GM19395 (cell line): ENCODE data around the gene ZKSCAN8.

Experiments used
- ATAC-seq: cut with Tn5 transposase; IDR thresholded peaks from one replicate; pipeline ENCODE4 v1.9.1; 2021; ENCODE audit warnings: mild to moderate bottlenecking, moderate library complexity; ENCODE audit not compliant: unreplicated experiment

The ZKSCAN8 gene

DNA sequence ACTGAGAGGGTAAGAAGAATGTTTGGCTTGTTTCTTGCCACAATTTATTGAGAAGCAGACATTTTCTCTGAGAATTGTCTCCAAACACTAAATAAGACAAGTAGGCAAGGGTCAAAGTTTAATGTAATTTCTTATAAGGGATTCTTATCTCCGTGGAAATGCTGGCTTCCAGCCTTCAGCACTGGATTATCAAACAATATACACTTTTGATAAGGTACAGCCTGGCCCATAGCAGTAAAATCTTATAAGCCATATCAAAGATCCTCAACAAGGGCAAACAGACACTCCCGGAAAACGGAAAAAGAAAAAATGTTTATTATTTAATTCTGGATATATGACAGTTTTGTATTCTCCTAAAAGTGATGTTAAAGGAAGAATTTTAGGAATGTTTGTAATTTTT, 64.8 kb downstream of the ZKSCAN8 start:
- no peak for ATAC-seq

GRCh38 chr6:28206928-28207509, 65.3 kb downstream of the ZKSCAN8 start:
- ATAC-seq = no peak

- no peak for ATAC-seq
Observed at GRCh38 chr6:28207510-28208110, 65.9 kb downstream of the ZKSCAN8 start.

- no peak for ATAC-seq
Observed at GRCh38 chr6:28208111-28208659, 66.5 kb downstream of the ZKSCAN8 start.
